Measurements from ENCODE around the gene DENND1A.
"Not testable (repeated sequence)": the region's sequence is repeated elsewhere in the genome, so short reads cannot be mapped to it uniquely, and the experiment has no call there.

DENND1A gene

GRCh38 chr9:123741214-123741613 is 188.7 kb downstream of the DENND1A start:
- Histone ChIP-seq H3K4me3 (no peak overlapping the region), H3K27ac (no peak overlapping the region)
- DNase-seq (ENCODE audit: low spot score) = no peak
- no peak for TF ChIP-seq CTCF (IDR thresholded peaks at IDR 0.05)

- no peak for DNase-seq (ENCODE audit: low spot score)
- Histone ChIP-seq H3K4me3 (no peak overlapping the region), H3K27ac (no peak overlapping the region)
- TF ChIP-seq CTCF (IDR thresholded peaks at IDR 0.05) = no peak
Observed at GRCh38 chr9:123739902-123740301, 190.0 kb downstream of the DENND1A start.

GRCh38 chr9:123739387-123739786 is 190.5 kb downstream of the DENND1A start:
- no peak for DNase-seq (ENCODE audit: low spot score)
- Histone ChIP-seq H3K27ac (no peak overlapping the region), H3K4me3 (no peak overlapping the region)
- no peak for TF ChIP-seq CTCF (IDR thresholded peaks at IDR 0.05)

- no peak for TF ChIP-seq CTCF (IDR thresholded peaks at IDR 0.05)
- H3K4me3 ChIP-seq = no peak overlapping the region
- no peak overlapping the region for H3K27ac ChIP-seq
- no peak for DNase-seq (ENCODE audit: low spot score)
Observed at GRCh38 chr9:123738648-123739047, 191.3 kb downstream of the DENND1A start.

- Histone ChIP-seq H3K27ac (no peak overlapping the region), H3K4me3 (no peak overlapping the region)
- no peak for DNase-seq (ENCODE audit: low spot score)
- TF ChIP-seq CTCF (IDR thresholded peaks at IDR 0.05) = no peak
Observed at GRCh38 chr9:123735376-123735775, 194.6 kb downstream of the DENND1A start.

GRCh38 chr9:123728571-123728970 is 201.4 kb downstream of the DENND1A start:
- not testable (repeated sequence) for H3K27ac ChIP-seq; DNase-seq (ENCODE audit: low spot score); H3K4me3 ChIP-seq

- Histone ChIP-seq H3K27ac (no peak overlapping the region), H3K4me3 (no peak overlapping the region)
- TF ChIP-seq CTCF (IDR thresholded peaks at IDR 0.05) = no peak
- DNase-seq (ENCODE audit: low spot score) = no peak
Observed at GRCh38 chr9:123727332-123727731, 202.6 kb downstream of the DENND1A start.

GRCh38 chr9:123725389-123725788 is 204.5 kb downstream of the DENND1A start:
- TF ChIP-seq CTCF (IDR thresholded peaks at IDR 0.05) = no peak
- Histone ChIP-seq H3K27ac (no peak overlapping the region), H3K4me3 (no peak overlapping the region)
- DNase-seq (ENCODE audit: low spot score) = no peak

Data from coronary artery (tissue), 2 donors.